ENCODE results near the gene RPS6KA5.
"Not testable (repeated sequence)": the region's sequence is repeated elsewhere in the genome, so short reads cannot be mapped to it uniquely, and the experiment has no call there.

The RPS6KA5 gene

DNA sequence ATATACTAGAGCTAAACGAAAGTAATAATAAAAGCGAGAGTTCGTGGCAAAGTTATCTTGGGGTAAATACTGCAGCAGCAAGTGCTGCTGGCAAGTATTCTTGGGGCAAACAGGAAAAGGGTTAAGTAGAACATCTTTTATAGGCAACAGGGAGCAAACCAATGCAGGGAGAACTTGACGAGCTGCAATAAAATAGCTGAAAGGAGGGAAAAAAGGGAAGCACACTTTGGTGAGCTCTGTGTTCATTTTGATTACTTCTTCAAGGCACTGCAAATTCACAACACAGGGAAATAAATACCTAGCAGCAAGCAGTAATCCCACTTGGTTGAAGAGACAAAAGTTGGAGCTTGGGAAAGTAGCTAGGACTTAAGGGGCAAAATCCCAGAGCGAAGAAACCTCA is 201.9 kb downstream of the RPS6KA5 start:
- no peak for DNase-seq

DNA sequence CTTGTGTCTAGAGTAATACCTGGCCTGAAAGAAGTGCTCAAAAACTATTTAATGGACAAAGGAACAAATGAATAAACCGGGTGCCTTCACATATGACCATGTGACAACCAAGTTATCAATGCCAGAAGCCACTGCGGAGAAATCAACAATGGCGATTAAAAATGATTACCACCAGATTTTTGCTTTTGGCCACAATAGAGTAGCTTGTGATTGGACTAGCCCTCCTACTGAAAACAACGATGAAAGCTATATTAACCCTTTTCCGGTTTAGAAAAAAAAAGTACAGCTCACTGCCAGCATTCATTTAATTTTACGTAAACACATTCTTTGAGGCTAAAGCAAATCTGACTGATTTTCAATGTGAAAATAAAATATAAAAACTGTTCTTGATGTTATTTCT is 202.6 kb downstream of the RPS6KA5 start:
- no peak for DNase-seq

DNA sequence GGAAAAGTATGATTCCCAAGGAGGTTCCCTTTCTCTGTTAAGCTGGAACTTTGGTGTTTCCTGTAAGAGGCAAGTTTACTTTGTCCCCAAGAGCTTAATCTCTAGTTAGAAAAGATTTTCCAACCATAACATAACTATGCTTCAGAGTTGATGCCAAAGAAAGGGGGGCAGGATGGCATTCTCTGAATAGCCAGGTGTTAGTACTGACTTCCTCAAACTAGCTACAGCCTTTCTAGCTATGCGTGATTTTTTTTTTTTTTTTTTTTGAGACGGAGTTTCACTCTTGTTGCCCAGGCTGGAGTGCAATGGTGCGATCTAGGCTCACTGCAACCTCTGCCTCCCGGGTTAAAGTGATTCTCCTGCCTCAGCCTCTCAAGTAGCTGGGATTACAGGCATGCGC is 204.3 kb downstream of the RPS6KA5 start:
- DNase-seq, result not testable (repeated sequence)

DNA sequence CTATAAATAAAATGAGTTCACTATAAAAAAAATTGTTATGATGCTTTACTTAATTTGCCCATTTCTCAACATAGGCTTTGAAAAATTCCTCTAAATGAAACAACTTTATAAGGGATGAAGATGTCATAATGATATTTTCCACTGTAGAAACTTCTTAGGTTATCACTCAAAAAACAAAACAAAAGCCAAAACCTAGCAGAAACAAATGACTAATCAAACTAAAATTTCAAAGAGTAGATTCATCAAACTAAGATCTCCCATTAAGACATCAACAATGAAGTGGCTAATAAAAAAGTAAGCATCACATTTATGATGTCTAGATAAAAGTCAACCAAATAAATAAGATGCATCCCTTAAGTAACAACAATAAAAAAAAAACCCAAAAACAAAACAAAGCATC is 207.3 kb downstream of the RPS6KA5 start:
- DNase-seq, result no peak

DNA sequence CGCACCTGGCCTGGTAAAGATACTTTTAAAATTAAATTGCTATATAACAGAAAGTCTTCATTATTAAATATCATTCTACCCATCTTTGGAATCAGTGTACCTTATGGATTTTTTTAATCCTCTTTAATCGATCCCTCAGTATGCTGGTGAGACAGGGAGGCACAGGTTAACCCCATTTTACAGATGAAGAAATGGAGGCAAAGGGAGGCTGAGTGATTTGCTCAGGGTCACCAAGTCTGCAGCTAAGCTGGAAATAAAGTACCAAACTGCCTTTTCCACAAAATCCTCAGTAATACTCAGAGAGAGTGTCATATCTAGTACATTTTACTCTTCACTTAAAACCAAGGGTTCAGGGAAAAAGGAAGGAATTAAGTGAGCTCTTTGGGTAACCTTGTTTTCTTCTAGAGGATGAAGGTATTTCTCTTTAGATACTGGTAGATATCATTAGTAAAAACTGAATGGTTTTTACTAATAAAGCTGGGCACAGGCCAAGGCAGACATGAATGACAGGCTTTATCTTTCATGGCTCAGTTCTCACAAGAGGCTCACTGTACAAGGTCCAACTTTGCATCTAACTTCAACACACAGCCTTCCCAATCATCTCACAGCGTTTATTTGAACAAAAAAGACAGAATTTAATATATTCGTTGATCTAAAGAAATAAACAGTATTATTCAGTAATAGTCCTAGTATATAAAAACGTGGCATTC is 209.0 kb downstream of the RPS6KA5 start:
- DNase-seq, result no peak

DNA sequence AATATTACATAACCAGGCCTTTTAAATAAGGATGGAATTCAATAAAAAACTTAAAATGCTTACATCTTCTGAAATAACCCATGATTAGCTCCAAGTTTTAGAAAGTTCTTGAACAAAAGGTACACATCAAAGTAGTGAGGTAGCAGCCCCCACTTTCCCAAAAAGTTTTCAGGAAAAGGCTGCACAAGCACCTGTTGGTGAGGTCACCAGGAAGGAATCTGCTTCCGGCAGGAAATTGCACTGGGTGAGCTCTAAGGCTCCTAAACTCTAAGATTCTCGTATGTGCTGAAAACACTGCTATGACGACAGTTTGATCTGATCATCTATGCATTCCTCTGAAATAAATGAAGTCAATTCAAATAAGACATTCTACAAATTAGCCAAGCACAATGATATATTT is 210.0 kb downstream of the RPS6KA5 start:
- DNase-seq, result no peak

DNA sequence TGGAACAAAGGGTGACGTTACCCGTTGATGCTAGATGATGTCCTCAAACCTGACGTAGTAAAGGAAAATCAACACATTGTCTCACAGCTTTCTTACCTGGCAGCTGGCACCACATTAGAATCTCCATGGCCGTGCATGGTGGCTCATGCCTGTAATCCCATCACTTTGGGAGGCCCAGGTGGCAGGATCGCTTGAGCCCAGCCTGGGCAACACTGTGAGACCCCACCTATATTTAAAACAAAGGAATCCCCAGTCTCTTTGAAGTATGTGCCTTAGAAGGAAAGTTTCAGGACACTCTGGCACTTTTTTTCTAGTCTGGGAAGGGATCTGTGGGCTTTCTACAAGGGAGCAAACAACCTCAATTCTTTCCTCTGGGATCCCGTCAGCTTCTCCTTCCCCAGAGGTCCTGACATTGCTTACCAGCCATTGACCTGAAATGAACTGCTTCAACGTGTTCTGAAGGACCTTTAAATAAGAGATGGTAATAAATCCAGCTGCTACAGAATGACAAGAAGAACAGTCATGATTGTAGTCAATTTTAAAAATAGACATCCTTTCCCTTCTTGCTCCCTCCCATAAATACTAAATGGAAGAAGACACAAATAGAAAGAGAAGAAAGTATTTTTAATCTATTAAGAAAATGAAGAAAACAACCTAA is 210.5 kb downstream of the RPS6KA5 start:
- no peak for DNase-seq

DNA sequence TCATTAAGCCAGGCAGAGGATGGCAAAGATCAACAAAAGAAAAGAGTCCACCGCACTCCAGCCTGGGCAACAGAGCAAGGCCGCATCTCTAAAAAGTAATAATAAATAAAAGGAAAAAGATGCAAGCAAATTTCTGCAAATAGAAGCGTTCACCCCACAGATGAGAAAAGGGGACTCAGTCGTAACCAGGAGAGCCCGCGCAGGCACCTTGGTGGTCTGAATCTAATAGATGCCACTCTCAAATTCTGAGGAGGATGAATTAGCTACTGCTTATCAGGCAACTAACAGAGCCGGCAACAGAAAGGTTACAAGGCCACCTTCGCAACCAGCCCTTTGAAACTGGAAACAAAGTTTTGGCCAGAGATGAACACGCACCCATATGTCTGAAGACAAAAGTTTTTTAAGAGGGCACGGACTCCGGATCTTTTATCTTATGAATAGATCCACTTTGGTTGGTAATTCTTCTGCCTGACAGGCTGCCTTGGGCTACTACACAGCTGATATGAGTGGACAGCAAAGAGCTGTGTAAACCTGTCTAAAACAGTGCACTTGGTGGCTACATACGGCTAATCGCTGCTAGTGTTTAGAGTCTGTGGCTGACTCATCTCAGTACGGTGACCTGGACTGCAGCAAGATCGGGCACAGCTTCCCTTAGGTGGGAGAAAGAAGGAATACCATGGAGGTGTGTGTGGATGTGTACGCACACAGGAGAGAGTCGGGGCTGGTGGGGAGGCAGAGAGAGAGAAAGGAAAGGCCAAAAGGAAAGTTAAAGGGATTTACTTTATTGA is 211.3 kb downstream of the RPS6KA5 start:
- no peak for DNase-seq

DNA sequence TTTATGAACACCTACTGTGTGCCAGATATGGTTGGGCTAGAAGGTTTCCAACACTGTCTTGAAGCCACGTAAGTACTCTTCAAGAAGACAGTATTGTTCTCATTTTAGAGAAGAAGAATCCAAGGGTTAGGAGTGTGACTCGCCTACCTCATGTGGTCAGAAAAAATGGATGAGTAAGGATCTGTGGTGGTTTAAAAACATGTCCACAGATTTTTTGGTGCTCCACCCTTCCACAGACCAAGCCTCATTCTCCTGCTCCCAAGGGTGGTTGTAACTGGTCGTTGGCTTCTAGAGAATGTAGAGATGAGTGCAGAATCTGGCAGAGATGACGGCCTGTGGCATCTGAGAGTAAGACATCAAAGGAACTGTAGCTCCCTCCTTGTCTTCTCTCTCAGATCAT is 213.9 kb downstream of the RPS6KA5 start:
- no peak for DNase-seq

DNA sequence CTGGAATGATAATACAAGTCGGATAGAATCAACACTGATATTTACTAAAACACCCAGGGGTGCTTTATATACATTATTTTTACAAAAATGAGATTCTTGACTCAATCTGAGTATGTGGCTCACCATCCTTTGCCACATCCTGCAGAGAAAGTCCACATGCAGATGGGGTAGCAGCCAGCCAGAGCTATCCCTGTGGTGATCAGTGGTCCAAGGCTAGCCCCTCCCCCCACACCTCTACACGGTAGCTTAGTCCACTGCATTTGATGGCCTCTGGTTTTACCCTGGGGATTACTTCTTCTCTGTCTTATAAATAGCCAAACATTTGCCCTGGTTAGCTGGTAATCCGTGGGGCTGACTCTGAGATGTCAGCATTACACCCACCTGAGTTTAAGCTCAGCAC is 216.1 kb downstream of the RPS6KA5 start:
- no peak for DNase-seq

DNA sequence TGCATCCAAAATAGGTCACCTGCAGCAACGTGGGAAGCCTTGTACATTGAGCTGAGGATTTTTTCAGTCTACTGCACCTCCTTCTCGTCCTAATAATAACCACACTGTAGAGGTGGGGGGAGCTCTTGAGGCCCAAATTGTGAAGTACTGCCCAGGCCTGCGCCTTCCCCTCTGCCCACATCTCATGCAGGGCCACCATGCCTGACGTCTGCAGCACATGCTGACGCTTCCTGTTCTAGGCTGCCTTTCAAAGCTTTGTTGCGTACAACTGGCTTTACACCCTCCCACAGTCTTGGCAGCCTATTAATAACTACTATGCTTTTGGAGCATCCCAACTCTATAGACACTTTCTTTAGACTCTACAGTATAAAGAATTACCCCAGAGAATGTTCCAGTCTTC is 217.7 kb downstream of the RPS6KA5 start:
- no peak for DNase-seq

DNA sequence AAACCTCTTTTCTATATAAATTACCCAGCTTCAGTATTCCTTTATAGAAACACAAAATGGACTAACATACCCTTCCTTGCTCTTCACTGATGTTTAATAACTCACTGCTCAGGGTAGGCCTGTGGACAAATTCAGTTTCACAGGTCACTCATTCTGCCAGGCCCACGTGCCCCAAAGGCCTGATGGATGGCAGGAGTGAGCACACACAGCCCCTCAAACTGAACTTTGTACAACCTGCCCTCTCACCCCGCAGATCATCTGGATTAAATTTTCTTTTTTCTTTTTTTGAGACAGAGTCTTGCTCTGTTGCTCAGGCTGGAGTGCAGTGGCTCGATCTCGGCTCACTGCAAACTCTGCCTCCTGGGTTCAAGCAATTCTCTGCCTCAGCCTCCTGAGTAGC is 219.8 kb downstream of the RPS6KA5 start:
- not testable (repeated sequence) for DNase-seq

DNA sequence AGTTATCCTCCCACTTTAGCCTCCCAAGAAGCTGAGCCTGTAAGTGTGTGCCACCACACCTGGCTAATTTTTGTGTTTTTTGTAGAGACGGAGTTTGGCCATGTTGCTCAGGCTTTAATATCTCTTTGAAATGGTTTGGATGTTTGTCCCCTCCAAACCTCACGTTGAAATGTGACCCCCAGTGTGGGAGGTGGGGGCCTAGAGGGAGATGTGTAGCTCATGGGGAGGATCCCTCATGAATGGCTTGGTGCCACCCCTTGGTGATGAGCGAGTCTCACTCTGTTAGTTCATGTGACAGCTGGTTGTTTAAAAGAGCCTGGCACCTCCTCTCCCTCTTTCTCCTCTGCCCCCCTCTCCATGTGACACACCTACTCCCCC is 220.6 kb downstream of the RPS6KA5 start:
- DNase-seq, result no peak

DNA sequence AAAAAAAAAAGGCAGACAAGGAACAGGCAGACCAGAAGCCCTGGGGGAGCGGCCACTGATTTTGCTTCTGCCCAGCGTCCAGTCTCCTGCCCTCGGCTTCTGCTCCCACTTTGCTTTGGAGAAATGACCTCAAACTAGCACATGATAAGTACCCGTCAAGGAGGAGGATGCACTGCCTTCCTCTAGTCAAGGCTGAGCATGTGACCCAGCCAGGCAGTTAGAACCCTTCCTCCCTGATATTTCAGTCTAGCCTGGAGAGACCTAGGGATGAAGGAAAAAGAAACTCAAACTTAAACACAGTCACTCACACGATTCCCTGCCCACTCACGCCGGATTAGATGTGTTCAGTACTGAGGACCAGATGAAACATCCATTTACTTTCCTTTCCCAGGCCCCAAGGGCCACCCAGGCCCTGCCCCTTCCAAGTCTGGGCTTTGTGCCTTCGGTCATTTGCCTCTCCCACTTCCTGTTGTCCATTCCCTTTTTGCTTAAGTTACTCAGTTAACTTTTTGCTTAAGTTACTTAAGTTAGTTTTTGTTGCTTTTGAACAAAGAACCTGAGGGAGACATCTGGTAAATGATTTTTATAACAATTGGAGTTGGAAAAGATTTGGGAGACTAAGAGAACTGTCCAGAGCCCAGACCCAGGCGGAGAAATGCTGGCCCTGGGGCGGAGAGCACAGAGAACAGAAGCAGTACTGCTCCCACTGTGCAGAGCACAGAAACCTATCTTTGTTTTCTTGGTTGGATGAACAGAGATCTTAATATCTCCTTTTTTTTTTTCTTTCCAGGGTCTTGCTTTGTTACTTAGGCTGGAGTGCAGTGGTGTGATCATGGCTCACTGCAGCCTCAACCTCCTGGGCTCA is 221.2 kb downstream of the RPS6KA5 start:
- DNase-seq, result no peak

DNA sequence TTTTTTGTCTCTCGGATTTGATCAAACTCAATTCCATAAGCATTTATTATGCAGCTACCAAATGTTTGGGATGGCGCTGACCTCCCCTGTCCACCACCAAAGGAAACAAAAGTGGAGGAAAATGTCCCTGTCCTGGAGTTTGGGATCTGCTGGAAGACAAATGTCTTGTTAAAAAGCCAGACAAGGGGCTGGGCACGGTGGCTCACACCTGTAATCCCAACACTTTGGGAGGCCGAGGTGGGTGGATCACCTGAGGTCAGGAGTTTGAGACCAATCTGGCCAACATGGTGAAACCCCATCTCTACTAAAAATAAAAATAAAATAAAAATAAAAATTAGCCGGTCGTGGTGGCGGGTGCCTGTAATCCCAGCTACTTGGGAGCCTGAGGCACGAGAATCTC is 221.9 kb downstream of the RPS6KA5 start:
- DNase-seq, result not testable (repeated sequence)

DNA sequence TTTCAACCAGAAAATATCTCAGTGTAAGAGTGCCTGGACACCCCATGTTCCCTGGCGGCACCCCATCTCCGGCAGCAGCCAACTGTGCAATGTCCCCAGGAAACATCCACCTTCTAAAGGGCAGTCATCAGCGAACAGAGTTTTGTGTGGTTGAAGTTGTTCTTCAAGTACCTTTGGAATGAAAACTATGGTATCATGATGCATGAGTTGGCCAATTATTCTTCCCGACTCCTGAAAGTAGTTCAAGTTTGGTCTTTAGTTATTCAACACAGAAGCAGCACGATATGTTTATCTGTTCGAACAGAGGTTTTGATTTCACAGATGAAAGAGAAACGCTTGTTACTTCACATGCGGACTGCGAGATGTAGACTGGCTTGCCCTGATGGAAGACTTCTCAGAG is 223.1 kb downstream of the RPS6KA5 start:
- no peak for DNase-seq

DNA sequence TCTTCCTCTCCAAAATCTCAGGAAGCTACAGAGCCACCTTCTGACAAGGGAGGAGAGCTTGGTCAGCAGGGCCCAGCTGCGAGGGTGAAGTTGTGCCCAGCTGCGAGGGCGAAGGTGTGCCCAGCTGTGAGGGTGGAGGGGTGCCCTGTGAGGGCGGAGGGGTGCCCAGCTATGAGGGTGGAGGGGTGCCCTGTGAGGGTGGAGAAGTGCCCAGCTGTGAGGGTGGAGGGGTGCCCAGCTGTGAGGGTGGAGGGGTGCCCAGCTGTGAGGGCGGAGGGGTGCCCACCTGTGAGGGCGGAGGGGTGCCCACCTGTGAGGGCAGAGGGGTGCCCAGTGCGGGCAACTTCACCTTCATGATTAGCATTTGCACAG is 223.8 kb downstream of the RPS6KA5 start:
- no peak for DNase-seq

DNA sequence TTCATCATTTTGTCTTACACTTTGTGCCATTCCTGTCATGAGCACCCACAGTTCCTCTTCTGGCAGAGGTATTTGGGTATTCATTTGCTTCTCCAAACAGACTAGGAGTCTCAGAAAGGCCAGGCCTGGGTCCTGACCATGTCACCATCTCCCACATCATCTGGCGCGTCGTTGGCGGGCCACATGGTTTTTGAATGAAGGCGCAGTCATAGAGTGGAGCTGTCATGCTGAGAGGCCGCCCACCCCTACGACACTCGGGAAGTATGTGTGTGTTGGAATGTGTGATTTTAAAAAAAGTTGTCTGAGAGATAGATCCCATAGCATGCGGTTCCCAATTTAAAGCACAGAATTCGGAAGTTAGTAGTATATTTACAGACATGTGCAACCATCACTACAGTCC is 228.6 kb downstream of the RPS6KA5 start:
- DNase-seq, result no peak

DNA sequence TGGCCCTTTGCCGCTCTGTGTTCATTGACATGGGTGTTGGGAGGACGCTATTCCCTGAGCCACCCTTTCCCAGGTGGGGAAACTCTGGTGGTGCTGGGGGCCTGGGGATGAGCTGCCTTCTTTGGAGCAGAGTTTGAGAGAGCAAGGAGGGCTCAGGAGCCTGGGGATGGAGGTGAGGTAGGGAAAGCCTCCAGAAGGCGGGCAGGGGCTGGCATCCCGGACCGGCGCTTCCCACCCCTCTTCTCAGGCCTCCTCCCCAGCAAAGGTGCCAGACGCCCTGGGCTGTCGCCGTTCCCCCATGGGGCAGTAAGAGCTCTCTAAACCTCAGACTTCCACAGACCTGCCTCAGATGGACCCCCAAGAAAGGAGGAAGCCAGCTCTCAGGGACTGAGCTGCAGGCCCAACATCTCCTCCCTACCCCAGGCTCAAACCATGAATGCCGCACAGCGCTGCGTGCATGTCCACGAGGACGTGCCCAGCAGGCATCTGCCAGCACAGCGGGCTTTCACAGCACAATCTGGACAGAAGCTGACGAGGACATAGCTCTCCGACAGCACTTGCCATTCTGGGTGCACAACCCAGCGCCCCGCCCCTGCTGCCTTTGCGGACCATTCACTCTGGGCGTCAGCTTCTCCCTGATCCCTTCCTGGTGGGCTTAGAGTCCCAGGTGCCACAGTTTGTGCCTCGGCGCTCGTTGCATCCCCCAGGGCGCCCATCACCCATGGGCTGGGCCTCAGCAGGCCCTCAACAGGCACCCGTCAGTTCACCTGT is 229.3 kb downstream of the RPS6KA5 start:
- DNase-seq, result no peak

DNA sequence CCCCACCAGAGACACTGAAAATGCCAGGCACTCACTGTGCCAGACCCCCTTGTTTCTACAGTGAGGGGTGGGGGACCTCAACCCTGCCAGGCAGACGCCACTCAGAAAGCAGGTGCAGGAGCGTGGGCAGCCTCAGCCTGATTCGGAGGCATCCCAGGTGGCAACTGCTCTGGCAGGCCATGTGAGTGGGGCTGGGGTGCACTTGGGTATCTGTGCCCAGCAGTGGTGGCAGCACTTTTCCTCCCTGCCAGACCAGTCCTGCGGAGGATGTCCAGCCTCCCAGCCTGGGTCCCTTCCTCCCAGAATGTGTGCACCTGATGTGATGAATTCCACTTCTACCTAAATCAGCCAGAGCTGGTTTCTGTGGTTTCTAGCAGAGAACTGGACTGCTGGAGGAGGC is 230.8 kb downstream of the RPS6KA5 start:
- DNase-seq, result no peak

DNA sequence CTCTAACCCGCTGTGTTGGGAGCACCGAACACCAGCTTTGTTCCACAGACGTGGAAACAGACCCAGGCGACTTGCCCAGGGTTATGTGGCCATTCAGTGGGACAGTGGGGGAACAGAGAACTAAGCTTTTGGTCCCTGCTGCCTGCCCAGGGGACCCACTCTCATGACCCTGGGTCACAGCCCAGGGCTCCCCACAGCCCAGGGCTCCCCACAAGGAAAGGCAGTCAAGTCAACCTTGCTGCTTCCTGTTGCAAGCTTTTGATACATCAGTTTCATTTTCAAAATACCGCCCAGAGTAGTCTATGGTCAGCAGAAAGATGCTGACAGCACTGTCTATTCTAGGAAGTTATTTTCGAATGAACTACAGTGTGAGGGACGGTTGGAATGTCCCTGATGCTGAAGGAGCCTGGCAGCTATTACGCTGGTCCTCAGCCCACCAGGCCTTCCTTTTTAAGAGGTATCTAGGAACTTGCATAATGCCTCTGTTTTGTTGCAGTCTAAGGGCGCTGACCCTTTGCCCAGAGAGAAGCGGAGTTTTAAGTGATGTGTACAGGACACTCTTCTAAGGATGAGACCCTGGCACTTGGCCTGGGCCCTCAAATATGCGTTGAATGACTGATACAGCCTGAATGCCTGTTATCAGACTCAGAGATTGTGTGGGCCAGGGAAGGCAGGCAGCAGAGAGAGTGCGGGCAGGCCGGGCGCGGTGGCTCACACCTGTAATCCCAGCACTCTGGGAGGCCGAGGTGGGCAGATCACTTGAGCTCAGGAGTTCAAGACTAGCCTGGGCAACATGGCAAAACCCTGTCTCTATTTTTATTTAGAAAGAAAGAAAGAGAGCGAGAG is 231.6 kb downstream of the RPS6KA5 start:
- DNase-seq, result peak; percentile 46
